Vagina (tissue), 2 donors: ENCODE results near the gene FOXO3. TPM values are rescaled to one million over a fixed set of nuclear protein-coding genes. Genes with fewer than 3 reads are reported as not detected.
"Not testable (repeated sequence)": the region's sequence is repeated elsewhere in the genome, so short reads cannot be mapped to it uniquely, and the experiment has no call there.

ENCODE experiments used
- DNase-seq, 2 donors: peaks; one replicate each; pipeline ENCODE4 v3.0.0-alpha.2; 2017; ENCODE audit errors: extremely low spot score in 2 of 2
- H3K27ac ChIP-seq: fragments of 200-600 bp; sonication (generic); one replicate; pipeline ENCODE4 v1.5.1; 2019
- H3K27me3 ChIP-seq: fragments of 200-600 bp; sonication (generic); one replicate; pipeline ENCODE4 v1.5.1; 2019
- H3K36me3 ChIP-seq, 2 donors: fragments of 200-600 bp; sonication (generic); one replicate each; pipeline ENCODE4 v1.5.1; 2017 to 2019
- H3K4me1 ChIP-seq: fragments of 200-600 bp; sonication (generic); one replicate; pipeline ENCODE4 v1.5.1; 2019
- H3K4me3 ChIP-seq, 2 donors: fragments of 200-600 bp; sonication (generic); 1 replicate in 1 of 2; 2 replicates in 1 of 2; pipeline ENCODE4 v1.5.1; 2016 to 2019
- H3K9me3 ChIP-seq: fragments of 200-600 bp; sonication (generic); one replicate; pipeline ENCODE4 v1.5.1; 2019
- CTCF ChIP-seq, 3 experiments: fragments of 450-650 bp in 2 of 3; fragments of 200-600 bp in 1 of 3; sonication (generic) in 1 of 3; IDR thresholded peaks; one replicate each; pipeline ENCODE4 v1.5.1; 2017 to 2019; ENCODE audit warnings: antibody characterized with exemption in 3 of 3, mild to moderate bottlenecking in 2 of 3, moderate library complexity in 2 of 3
- POLR2A ChIP-seq, 2 donors: fragments of 450-650 bp; IDR thresholded peaks; one replicate each; pipeline ENCODE4 v1.6.1; 2017; ENCODE audit warnings: antibody characterized with exemption in 2 of 2, mild to moderate bottlenecking in 2 of 2, moderate library complexity in 2 of 2
- POLR2AphosphoS5 ChIP-seq, 2 donors: sonication (generic); formaldehyde crosslinking; IDR thresholded peaks; one replicate each; pipeline ENCODE4 v1.9.0; 2017; ENCODE audit warnings: antibody characterized with exemption in 2 of 2, mild to moderate bottlenecking in 2 of 2, low read depth in 1 of 2; ENCODE audit not compliant: insufficient read depth in 1 of 2
- intact Hi-C: fragments of 100-400 bp; cut with DNase I; formaldehyde crosslinking; loops from one replicate; pipeline ENCODE4 v1.15.1; 2023
- total RNA-seq: library from RNA; depleted of rRNA; stranded (reverse); fragments of >200 nt; gene quantifications from one replicate; pipeline ENCODE4 v1.2.3, GENCODE V29; 2016

Gene FOXO3
- total RNA-seq, 1 donor from 2014 or later: 110 TPM

- no peaks in the 10 kb centered on the region for H3K27me3 ChIP-seq
- TF ChIP-seq POLR2A (IDR thresholded peaks at IDR 0.05): no peak
- TF ChIP-seq CTCF (IDR thresholded peaks at IDR 0.05): no peak
- TF ChIP-seq POLR2AphosphoS5 (IDR thresholded peaks at IDR 0.05; ENCODE audit: insufficient read depth in 1 of 2, low read depth in 1 of 2): no peak
- no peak for DNase-seq
- H3K9me3 ChIP-seq: no peaks in the 10 kb centered on the region
- H3K36me3 ChIP-seq: no peaks in the 10 kb centered on the region
- intact Hi-C loops: loop anchor here (10.0 kb wide), 1 partner anchor 410 kb away; no protein-coding TSS in a partner anchor
- no peak overlapping the region for H3K27ac ChIP-seq
- H3K4me3 ChIP-seq: no peak overlapping the region
- no peaks in the 10 kb centered on the region for H3K4me1 ChIP-seq
These were observed 36.0 kb upstream of the FOXO3 start for GRCh38 chr6:108524528-108525248.

- intact Hi-C loops: loop anchor here (10.0 kb wide), 1 partner anchor 412 kb away; no protein-coding TSS in a partner anchor
- TF ChIP-seq CTCF (IDR thresholded peaks at IDR 0.05) (peak; percentile 20 to 62 (median 59)), POLR2A (IDR thresholded peaks at IDR 0.05) (no peak)
- no peak for DNase-seq
- Histone ChIP-seq H3K4me3 (no peak overlapping the region), H3K27me3 (no peaks in the 10 kb centered on the region), H3K27ac (no peak overlapping the region), H3K4me1 (no peaks in the 10 kb centered on the region), H3K9me3 (no peaks in the 10 kb centered on the region), H3K36me3 (no peaks in the 10 kb centered on the region)
These were observed 34.0 kb upstream of the FOXO3 start for GRCh38 chr6:108526739-108527174.

GRCh38 chr6:108528878-108529277 lies 31.8 kb upstream of the FOXO3 start:
- Histone ChIP-seq H3K4me1 (no peaks in the 10 kb centered on the region), H3K9me3 (no peaks in the 10 kb centered on the region), H3K27ac (no peak overlapping the region), H3K27me3 (no peaks in the 10 kb centered on the region), H3K36me3 (no peaks in the 10 kb centered on the region), H3K4me3 (no peak overlapping the region)
- no peak for DNase-seq
- intact Hi-C loops: loop anchor here (10.0 kb wide), 1 partner anchor 414 kb away; no protein-coding TSS in a partner anchor
- no peak for TF ChIP-seq CTCF (IDR thresholded peaks at IDR 0.05)
- no peak for TF ChIP-seq POLR2AphosphoS5 (IDR thresholded peaks at IDR 0.05; ENCODE audit: insufficient read depth in 1 of 2, low read depth in 1 of 2)
- no peak for TF ChIP-seq POLR2A (IDR thresholded peaks at IDR 0.05)

GRCh38 chr6:108531332-108531731 lies 29.4 kb upstream of the FOXO3 start:
- Histone ChIP-seq H3K27me3 (no peaks in the 10 kb centered on the region), H3K36me3 (no peaks in the 10 kb centered on the region), H3K9me3 (no peaks in the 10 kb centered on the region), H3K4me1 (no peaks in the 10 kb centered on the region), H3K27ac (no peak overlapping the region), H3K4me3 (no peak overlapping the region)
- TF ChIP-seq POLR2A (IDR thresholded peaks at IDR 0.05): no peak
- no peak for TF ChIP-seq CTCF (IDR thresholded peaks at IDR 0.05)
- TF ChIP-seq POLR2AphosphoS5 (IDR thresholded peaks at IDR 0.05; ENCODE audit: insufficient read depth in 1 of 2, low read depth in 1 of 2): no peak
- DNase-seq: no peak
- intact Hi-C loops: no loop called here

GRCh38 chr6:108535114-108535742 lies 25.5 kb upstream of the FOXO3 start:
- Histone ChIP-seq H3K4me1 (no peaks in the 10 kb centered on the region), H3K27me3 (no peaks in the 10 kb centered on the region), H3K36me3 (no peaks in the 10 kb centered on the region), H3K27ac (no peak overlapping the region), H3K4me3 (no peak overlapping the region), H3K9me3 (no peaks in the 10 kb centered on the region)
- no peak for DNase-seq
- TF ChIP-seq CTCF (IDR thresholded peaks at IDR 0.05) (no peak), POLR2A (IDR thresholded peaks at IDR 0.05) (no peak), POLR2AphosphoS5 (IDR thresholded peaks at IDR 0.05; ENCODE audit: insufficient read depth in 1 of 2, low read depth in 1 of 2) (no peak)
- intact Hi-C loops: no loop called here

- intact Hi-C loops, H3K27ac ChIP-seq, H3K9me3 ChIP-seq, H3K4me1 ChIP-seq, DNase-seq, H3K36me3 ChIP-seq, H3K4me3 ChIP-seq, H3K27me3 ChIP-seq: not testable (repeated sequence)
These were observed 24.7 kb upstream of the FOXO3 start for GRCh38 chr6:108535920-108536535.
